Nephron (organoid): ENCODE measurements around the gene CFAP119.

ENCODE experiments used
- H3K27ac Mint-ChIP-seq, 3 experiments: 2 replicates each; pipeline ENCODE4 v1.8.0; 2020; ENCODE audit warnings: mixed read lengths in 3 of 3, mild to moderate bottlenecking in 2 of 3, moderate library complexity in 1 of 3
- H3K27me3 Mint-ChIP-seq: 2 replicates; pipeline ENCODE4 v1.8.0; 2021; ENCODE audit warnings: low read depth, mild to moderate bottlenecking, moderate library complexity, mixed read lengths
- H3K36me3 Mint-ChIP-seq: 2 replicates; pipeline ENCODE4 v1.8.0; 2020; ENCODE audit warnings: low read depth, mixed read lengths
- H3K4me1 Mint-ChIP-seq: 2 replicates; pipeline ENCODE4 v1.8.0; 2020; ENCODE audit warnings: mixed read lengths
- H3K4me3 Mint-ChIP-seq, 3 experiments: 2 replicates each; pipeline ENCODE4 v1.8.0; 2020; ENCODE audit warnings: mild to moderate bottlenecking in 3 of 3, mixed read lengths in 3 of 3, moderate library complexity in 2 of 3
- H3K9me3 Mint-ChIP-seq: 2 replicates; pipeline ENCODE4 v1.8.0; 2020; ENCODE audit warnings: mixed read lengths
- TF ChIP-seq, protein P1 (sequence below), 3 experiments: fragments of 200-600 bp; sonication (generic); IDR thresholded peaks; one replicate each; pipeline ENCODE4 v1.5.0; 2021; ENCODE audit warnings: antibody characterized with exemption in 3 of 3; ENCODE audit not compliant: unreplicated experiment in 3 of 3

Gene CFAP119

DNA sequence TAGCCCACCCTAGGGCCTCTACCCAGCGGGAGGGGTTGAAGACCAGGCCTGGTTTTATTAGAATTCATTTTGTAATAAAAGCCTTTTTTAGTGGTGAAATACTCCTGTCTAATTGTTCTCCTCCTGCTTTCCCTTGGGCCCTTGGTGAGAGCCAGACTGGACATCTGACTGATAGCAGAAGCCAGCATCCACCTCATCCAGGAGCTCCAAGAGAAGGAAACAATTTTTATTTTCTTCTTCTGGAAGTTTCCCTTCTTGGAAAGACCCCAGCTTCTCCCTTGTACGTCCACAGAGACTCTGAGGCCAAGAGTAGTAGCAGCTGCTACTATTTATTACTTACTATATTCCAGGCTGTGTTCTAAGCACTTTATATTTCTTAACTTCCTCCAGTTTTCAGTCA is 17.7 kb downstream of the CFAP119 start:
- H3K27ac Mint-ChIP-seq, result no peak overlapping the region
- H3K9me3 Mint-ChIP-seq, result no peaks in the 10 kb centered on the region
- H3K27me3 Mint-ChIP-seq, result no peaks in the 10 kb centered on the region
- H3K36me3 Mint-ChIP-seq, result peaks cover 34% of the 10 kb centered on the region
- no peak overlapping the region for H3K4me3 Mint-ChIP-seq
- TF ChIP-seq, protein P1, sequence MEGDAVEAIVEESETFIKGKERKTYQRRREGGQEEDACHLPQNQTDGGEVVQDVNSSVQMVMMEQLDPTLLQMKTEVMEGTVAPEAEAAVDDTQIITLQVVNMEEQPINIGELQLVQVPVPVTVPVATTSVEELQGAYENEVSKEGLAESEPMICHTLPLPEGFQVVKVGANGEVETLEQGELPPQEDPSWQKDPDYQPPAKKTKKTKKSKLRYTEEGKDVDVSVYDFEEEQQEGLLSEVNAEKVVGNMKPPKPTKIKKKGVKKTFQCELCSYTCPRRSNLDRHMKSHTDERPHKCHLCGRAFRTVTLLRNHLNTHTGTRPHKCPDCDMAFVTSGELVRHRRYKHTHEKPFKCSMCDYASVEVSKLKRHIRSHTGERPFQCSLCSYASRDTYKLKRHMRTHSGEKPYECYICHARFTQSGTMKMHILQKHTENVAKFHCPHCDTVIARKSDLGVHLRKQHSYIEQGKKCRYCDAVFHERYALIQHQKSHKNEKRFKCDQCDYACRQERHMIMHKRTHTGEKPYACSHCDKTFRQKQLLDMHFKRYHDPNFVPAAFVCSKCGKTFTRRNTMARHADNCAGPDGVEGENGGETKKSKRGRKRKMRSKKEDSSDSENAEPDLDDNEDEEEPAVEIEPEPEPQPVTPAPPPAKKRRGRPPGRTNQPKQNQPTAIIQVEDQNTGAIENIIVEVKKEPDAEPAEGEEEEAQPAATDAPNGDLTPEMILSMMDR (IDR thresholded peaks at IDR 0.05; ENCODE audit: unreplicated experiment in 3 of 3), result no peak
- H3K4me1 Mint-ChIP-seq, result peaks cover 7% of the 10 kb centered on the region

DNA sequence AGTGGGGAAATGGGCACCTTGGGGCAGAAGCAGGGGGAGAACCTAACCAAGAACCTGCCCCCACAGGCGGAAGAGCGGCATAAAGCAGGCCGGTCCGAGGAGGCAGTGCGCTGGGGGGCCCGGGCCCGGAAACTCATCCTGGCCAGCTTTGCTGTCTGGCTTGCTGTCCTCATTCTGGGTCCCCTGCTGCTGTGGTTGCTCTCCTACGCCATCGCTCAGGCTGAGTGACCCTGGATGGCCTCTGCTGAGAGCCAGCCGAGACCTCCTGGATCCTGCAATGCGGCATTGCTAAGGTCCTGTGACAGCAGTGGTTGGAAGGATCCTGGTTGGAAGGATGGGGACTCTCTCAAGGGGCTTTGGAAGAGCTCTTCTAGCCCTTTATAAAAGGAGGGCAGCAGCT is 18.1 kb downstream of the CFAP119 start:
- no peak overlapping the region for H3K27ac Mint-ChIP-seq
- H3K4me1 Mint-ChIP-seq, result peaks cover 7% of the 10 kb centered on the region
- TF ChIP-seq, protein P1 (IDR thresholded peaks at IDR 0.05; ENCODE audit: unreplicated experiment in 3 of 3), result no peak
- peaks cover 34% of the 10 kb centered on the region for H3K36me3 Mint-ChIP-seq
- no peak overlapping the region for H3K4me3 Mint-ChIP-seq
- H3K27me3 Mint-ChIP-seq, result no peaks in the 10 kb centered on the region
- no peaks in the 10 kb centered on the region for H3K9me3 Mint-ChIP-seq

DNA sequence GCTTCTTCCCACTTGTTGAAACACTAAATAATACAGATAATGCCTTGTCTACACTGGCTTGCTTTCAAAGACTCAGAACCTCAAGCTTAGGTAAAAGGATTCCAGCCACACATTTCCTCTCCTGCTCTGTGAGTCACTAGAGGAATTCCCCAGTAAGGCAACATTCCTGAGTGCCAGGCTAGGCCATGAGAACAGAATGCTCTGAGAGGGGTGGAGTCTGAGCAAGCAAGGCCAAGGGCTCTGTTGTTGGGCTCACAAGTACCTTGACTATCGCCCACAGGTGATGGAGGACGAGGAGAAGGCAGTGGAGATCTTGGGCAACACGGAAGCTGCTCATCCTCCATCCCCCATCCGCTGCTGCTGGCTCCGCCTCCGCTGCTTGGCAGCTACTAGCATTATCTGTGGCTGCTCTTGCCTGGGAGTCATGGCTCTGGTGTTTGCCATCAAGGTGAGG is 20.4 kb downstream of the CFAP119 start:
- H3K4me3 Mint-ChIP-seq, result no peak overlapping the region
- H3K4me1 Mint-ChIP-seq, result peaks cover 7% of the 10 kb centered on the region
- TF ChIP-seq, protein P1 (IDR thresholded peaks at IDR 0.05; ENCODE audit: unreplicated experiment in 3 of 3), result no peak
- H3K27me3 Mint-ChIP-seq, result no peaks in the 10 kb centered on the region
- H3K9me3 Mint-ChIP-seq, result no peaks in the 10 kb centered on the region
- peaks cover 42% of the 10 kb centered on the region for H3K36me3 Mint-ChIP-seq
- H3K27ac Mint-ChIP-seq, result peak overlapping the region in 2 of 3 experiments; percentile 24 to 34

DNA sequence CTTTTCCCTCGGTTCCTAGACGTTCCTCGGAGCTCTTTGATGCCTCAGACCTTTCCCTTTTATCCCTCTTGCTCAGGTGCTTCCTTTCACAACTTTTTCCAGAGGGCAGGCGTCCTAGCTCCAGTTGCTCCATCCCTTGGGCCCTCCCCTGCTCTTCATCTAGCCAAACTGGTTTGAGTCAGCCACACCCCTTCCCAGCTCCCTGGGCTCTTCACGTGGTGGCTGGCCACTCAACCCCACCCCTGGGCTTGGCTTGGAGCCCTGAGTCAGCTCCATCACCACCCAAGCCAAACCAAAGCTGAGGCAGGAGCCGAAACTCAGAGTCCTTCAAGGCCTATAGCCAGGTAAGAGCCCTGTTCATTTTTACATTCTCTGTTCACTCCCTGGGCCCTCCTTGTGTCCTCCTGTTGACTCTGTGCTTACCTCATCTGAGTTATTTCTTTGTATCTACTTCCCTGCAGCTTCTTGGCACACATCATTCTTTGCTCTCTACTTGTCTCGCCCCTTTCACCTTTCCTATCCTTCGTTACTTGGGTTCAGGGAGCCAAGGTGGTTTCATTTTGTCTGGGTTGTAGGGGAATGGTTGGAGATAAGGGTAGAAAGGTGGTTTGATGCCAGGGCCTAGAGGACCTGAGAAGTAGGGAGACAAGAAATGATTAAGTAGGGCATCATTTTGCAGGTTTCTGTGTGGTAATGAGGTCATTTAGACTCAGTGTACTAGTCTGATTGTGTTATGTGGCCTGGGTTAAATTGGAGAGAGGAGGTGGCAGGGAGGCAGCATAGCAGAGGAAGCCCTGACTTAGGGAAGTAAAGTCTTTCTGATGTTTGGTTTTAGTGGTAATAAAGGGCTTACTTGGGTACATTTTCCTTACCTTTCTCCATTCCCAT is 21.3 kb downstream of the CFAP119 start:
- H3K4me1 Mint-ChIP-seq, result peaks cover 7% of the 10 kb centered on the region

DNA sequence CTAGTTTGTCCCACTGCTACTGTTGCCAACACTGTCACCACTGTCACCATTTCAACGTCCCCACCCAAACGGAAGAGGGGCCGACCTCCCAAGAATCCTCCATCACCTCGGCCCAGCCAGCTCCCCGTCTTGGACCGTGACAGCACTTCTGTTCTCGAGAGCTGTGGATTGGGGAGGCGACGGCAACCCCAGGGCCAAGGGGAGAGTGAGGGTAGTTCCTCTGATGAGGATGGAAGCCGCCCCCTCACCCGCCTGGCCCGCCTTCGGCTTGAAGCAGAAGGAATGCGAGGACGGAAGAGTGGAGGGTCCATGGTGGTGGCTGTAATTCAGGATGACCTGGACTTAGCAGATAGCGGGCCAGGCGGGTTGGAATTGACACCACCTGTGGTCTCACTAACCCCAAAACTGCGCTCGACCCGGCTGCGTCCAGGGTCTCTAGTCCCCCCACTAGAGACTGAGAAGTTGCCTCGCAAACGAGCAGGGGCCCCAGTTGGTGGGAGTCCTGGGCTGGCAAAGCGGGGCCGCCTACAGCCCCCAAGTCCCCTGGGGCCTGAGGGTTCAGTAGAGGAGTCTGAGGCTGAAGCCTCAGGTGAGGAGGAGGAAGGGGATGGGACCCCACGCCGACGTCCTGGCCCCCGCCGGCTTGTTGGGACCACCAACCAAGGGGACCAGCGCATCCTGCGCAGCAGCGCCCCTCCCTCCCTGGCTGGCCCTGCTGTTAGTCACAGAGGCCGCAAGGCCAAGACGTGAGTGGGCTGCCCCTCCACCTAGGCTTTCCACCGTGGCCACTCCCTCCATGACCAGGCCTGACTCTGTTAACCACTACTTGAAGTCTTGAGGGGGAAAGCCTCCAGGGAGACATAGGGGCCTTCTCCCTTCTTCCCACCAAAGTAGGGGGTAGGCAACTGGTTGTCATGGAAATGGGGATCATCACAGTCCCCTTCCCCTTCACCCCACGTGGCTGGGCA is 22.6 kb downstream of the CFAP119 start:
- TF ChIP-seq, protein P1 (IDR thresholded peaks at IDR 0.05; ENCODE audit: unreplicated experiment in 3 of 3), result no peak
- Mint-ChIP-seq H3K36me3 (peaks cover 54% of the 10 kb centered on the region), H3K27ac (no peak overlapping the region), H3K27me3 (no peaks in the 10 kb centered on the region), H3K4me3 (no peak overlapping the region), H3K4me1 (peaks cover 7% of the 10 kb centered on the region), H3K9me3 (no peaks in the 10 kb centered on the region)

More for the DNA sequence above, 21.3 kb downstream of the CFAP119 start:
- peak overlapping the region in 2 of 3 experiments; percentile 24 to 58 for H3K27ac Mint-ChIP-seq
- H3K9me3 Mint-ChIP-seq, result no peaks in the 10 kb centered on the region
- no peak overlapping the region for H3K4me3 Mint-ChIP-seq
- H3K27me3 Mint-ChIP-seq, result no peaks in the 10 kb centered on the region
- TF ChIP-seq, protein P1 (IDR thresholded peaks at IDR 0.05; ENCODE audit: unreplicated experiment in 3 of 3), result no peak
- H3K36me3 Mint-ChIP-seq, result peaks cover 48% of the 10 kb centered on the region
